Mononuclear cell (primary cell): ENCODE results near the gene GRIA1. TPM values are rescaled to one million over a fixed set of nuclear protein-coding genes. Genes with fewer than 3 reads are reported as not detected.

Source experiments
- H3K27me3 ChIP-seq: 2 replicates; pipeline ENCODE4 v1.6.0; 2011; ENCODE audit warnings: low read length, control low read depth; ENCODE audit not compliant: insufficient read depth
- H3K4me1 ChIP-seq: 2 replicates; pipeline ENCODE4 v1.5.1; 2011; ENCODE audit warnings: mild to moderate bottlenecking, low read length, control low read depth; ENCODE audit not compliant: insufficient read depth
- H3K4me3 ChIP-seq: 2 replicates; pipeline ENCODE4 v1.5.1; 2011; ENCODE audit warnings: mild to moderate bottlenecking, low read length, moderate library complexity
- H3K9me3 ChIP-seq: 2 replicates; pipeline ENCODE4 v1.5.1; 2011; ENCODE audit warnings: low read depth, mild to moderate bottlenecking, control low read depth, low read length
- total RNA-seq: library from RNA; depleted of rRNA; stranded (reverse); fragments of >200 nt; gene quantifications from one replicate; pipeline ENCODE4 v1.2.3, GENCODE V29; 2012

The GRIA1 gene
- total RNA-seq, 1 donor = not detected

- Histone ChIP-seq H3K4me3 (no peak overlapping the region), H3K4me1 (no peaks in the 10 kb centered on the region), H3K27me3 (no peaks in the 10 kb centered on the region), H3K9me3 (no peaks in the 10 kb centered on the region)
These were observed 62.4 kb downstream of the GRIA1 start for GRCh38 chr5:153552886-153553285.

- H3K9me3 ChIP-seq = no peaks in the 10 kb centered on the region
- H3K4me3 ChIP-seq = no peak overlapping the region
- H3K4me1 ChIP-seq = no peaks in the 10 kb centered on the region
- no peaks in the 10 kb centered on the region for H3K27me3 ChIP-seq
These were observed 65.1 kb downstream of the GRIA1 start for GRCh38 chr5:153555420-153556114.

- H3K27me3 ChIP-seq = no peaks in the 10 kb centered on the region
These were observed 68.5 kb downstream of the GRIA1 start for GRCh38 chr5:153558957-153559356.

DNA sequence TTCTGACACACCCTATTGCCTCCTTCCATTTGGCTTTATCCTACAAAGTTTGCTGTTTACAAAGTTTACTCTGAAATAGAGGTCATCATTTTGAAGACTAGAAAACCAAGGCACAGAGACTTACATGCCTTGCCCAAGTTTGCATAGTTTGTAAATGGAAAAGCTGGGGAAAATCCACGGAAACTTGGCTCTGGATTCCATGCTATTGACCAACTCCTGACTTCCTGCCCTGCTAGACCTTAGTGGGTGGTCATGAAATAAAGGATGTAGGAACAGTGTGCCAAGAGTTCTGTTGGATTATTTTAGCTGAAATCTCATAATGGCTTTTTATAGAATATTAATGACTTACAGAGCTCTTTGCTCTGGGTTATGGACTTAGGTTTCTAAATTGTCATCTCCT is 69.5 kb downstream of the GRIA1 start:
- Histone ChIP-seq H3K9me3 (no peaks in the 10 kb centered on the region), H3K4me1 (no peaks in the 10 kb centered on the region), H3K4me3 (no peak overlapping the region), H3K27me3 (no peaks in the 10 kb centered on the region)

More at GRCh38 chr5:153558957-153559356, 68.5 kb downstream of the GRIA1 start:
- Histone ChIP-seq H3K4me3 (no peak overlapping the region), H3K4me1 (no peaks in the 10 kb centered on the region), H3K9me3 (no peaks in the 10 kb centered on the region)

DNA sequence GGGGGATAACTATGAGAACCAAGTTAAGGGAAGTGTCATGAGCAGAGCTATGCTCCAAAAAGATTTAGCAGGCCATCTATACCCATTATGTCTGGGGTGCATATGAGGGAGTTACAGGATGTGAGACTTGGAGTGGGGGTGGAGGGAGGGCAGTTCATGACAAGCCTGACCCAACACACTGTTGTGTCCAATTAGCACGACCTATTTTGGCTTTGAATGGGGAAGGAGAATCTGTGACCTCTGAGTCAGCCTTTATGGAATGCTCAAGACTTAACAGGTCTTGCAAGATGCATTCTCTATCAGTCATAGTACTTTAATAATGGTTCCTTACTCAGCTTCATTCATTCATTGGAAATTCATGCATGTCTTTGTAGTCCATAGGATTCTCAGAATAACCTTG is 71.7 kb downstream of the GRIA1 start:
- no peaks in the 10 kb centered on the region for H3K27me3 ChIP-seq

DNA sequence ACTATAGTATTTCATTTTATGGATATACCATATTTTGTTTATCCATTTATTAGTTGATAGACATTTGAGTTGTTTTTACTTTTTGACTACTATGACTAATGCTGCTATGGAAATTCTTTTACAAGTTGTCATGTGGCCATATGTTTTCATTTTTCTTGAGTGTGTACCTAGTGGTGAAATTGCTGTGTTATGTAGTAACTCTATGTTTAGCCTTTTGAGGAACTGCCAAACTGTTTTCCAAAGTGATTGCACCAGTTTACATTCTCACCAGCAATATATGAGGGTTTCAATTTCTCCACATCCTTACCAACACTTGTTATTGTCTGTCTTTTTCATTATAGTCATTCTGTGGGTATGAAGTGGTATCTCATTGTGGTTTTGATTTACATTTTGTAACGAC is 75.4 kb downstream of the GRIA1 start:
- Histone ChIP-seq H3K4me3 (no peak overlapping the region), H3K27me3 (no peaks in the 10 kb centered on the region), H3K4me1 (no peaks in the 10 kb centered on the region), H3K9me3 (no peaks in the 10 kb centered on the region)

More for the DNA sequence above, 71.7 kb downstream of the GRIA1 start:
- H3K4me1 ChIP-seq = no peaks in the 10 kb centered on the region
- no peak overlapping the region for H3K4me3 ChIP-seq
- no peaks in the 10 kb centered on the region for H3K9me3 ChIP-seq

GRCh38 chr5:153569036-153569435 is 78.6 kb downstream of the GRIA1 start:
- Histone ChIP-seq H3K4me3 (no peak overlapping the region), H3K27me3 (no peaks in the 10 kb centered on the region), H3K4me1 (no peaks in the 10 kb centered on the region), H3K9me3 (no peaks in the 10 kb centered on the region)

DNA sequence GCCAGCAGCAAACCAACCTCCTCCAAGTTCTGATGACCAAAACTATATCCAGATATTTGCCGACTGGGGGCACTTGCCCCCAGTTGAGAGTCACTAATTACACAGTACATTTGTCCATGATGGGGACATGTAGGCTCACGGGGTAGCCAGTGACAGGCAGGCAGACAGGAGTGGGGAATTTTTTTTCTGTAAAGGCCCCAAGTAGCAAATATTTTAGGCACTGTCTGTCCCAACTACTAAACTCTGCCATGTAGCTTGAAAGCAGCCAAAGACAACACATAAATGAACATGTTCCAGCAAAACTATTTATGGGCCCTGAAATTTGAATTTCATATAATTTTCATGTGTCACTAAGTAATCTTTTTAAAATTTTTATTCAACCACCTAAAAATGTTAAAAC is 80.7 kb downstream of the GRIA1 start:
- Histone ChIP-seq H3K27me3 (no peaks in the 10 kb centered on the region), H3K4me1 (no peaks in the 10 kb centered on the region), H3K9me3 (no peaks in the 10 kb centered on the region), H3K4me3 (no peak overlapping the region)

GRCh38 chr5:153572411-153573145 is 82.1 kb downstream of the GRIA1 start:
- H3K9me3 ChIP-seq = no peaks in the 10 kb centered on the region
- H3K27me3 ChIP-seq = no peaks in the 10 kb centered on the region
- H3K4me1 ChIP-seq = no peaks in the 10 kb centered on the region
- no peak overlapping the region for H3K4me3 ChIP-seq

GRCh38 chr5:153573326-153574033 is 83.0 kb downstream of the GRIA1 start:
- no peaks in the 10 kb centered on the region for H3K4me1 ChIP-seq
- no peak overlapping the region for H3K4me3 ChIP-seq
- H3K27me3 ChIP-seq = no peaks in the 10 kb centered on the region
- H3K9me3 ChIP-seq = no peaks in the 10 kb centered on the region

- no peaks in the 10 kb centered on the region for H3K9me3 ChIP-seq
- H3K4me1 ChIP-seq = no peaks in the 10 kb centered on the region
- no peaks in the 10 kb centered on the region for H3K27me3 ChIP-seq
- H3K4me3 ChIP-seq = no peak overlapping the region
These were observed 93.9 kb downstream of the GRIA1 start for GRCh38 chr5:153584126-153584959.

DNA sequence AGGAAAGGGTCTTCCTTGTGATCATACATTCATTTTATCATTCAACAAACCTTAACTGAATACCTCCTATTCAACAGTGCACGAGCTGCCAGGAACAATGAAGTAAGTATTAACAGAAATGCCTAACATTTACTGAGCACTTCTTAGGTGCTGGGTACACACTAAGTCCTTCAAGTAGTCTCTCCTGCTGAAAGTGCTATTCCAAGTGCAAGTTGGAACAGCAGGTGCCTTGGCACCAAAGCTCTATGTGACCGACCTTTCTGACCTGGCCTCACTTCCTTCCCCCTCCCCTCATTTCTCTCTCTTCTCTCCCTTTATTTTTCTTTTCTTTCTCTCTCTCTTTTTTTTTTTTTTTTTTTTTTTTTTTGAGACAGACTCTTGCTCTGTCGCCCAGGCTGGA is 94.5 kb downstream of the GRIA1 start:
- Histone ChIP-seq H3K4me3 (no peak overlapping the region), H3K27me3 (no peaks in the 10 kb centered on the region), H3K4me1 (no peaks in the 10 kb centered on the region), H3K9me3 (no peaks in the 10 kb centered on the region)

- H3K9me3 ChIP-seq = no peaks in the 10 kb centered on the region
- no peak overlapping the region for H3K4me3 ChIP-seq
- H3K4me1 ChIP-seq = no peaks in the 10 kb centered on the region
- no peaks in the 10 kb centered on the region for H3K27me3 ChIP-seq
These were observed 95.3 kb downstream of the GRIA1 start for GRCh38 chr5:153585622-153586277.

DNA sequence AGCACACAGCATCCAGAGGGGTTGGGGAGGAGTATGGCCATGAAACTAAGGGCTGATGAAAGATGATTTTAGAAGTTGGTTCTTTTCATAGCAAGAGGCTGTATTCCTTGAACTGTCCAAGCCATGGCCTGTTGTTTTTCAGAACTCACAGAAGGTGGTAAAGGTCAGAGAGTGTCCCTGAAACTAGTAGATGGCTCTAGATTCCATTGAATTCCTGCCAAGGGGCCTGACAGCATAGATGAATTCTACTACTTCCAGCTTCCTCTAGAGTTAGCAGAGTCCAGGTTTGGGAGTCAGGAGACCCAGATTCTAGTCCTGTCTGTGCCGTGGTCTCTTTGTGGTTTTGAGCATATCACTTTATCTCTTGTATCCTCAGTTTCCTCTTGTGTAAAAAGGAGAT is 101.6 kb downstream of the GRIA1 start:
- Histone ChIP-seq H3K4me1 (no peaks in the 10 kb centered on the region), H3K27me3 (no peaks in the 10 kb centered on the region), H3K9me3 (no peaks in the 10 kb centered on the region), H3K4me3 (no peak overlapping the region)
